HG02852 (cell line): ENCODE results near the gene PGBD5.
A peak's percentile ranks its signal among the peaks of the same experiment; 100 is the strongest.
"Not testable (repeated sequence)": the region's sequence is repeated elsewhere in the genome, so short reads cannot be mapped to it uniquely, and the experiment has no call there.

Experiments
- ATAC-seq: cut with Tn5 transposase; IDR thresholded peaks from one replicate; pipeline ENCODE4 v1.9.1; 2021; ENCODE audit warnings: mild to moderate bottlenecking, moderate library complexity; ENCODE audit not compliant: unreplicated experiment

Gene PGBD5, protein sequence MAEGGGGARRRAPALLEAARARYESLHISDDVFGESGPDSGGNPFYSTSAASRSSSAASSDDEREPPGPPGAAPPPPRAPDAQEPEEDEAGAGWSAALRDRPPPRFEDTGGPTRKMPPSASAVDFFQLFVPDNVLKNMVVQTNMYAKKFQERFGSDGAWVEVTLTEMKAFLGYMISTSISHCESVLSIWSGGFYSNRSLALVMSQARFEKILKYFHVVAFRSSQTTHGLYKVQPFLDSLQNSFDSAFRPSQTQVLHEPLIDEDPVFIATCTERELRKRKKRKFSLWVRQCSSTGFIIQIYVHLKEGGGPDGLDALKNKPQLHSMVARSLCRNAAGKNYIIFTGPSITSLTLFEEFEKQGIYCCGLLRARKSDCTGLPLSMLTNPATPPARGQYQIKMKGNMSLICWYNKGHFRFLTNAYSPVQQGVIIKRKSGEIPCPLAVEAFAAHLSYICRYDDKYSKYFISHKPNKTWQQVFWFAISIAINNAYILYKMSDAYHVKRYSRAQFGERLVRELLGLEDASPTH

DNA sequence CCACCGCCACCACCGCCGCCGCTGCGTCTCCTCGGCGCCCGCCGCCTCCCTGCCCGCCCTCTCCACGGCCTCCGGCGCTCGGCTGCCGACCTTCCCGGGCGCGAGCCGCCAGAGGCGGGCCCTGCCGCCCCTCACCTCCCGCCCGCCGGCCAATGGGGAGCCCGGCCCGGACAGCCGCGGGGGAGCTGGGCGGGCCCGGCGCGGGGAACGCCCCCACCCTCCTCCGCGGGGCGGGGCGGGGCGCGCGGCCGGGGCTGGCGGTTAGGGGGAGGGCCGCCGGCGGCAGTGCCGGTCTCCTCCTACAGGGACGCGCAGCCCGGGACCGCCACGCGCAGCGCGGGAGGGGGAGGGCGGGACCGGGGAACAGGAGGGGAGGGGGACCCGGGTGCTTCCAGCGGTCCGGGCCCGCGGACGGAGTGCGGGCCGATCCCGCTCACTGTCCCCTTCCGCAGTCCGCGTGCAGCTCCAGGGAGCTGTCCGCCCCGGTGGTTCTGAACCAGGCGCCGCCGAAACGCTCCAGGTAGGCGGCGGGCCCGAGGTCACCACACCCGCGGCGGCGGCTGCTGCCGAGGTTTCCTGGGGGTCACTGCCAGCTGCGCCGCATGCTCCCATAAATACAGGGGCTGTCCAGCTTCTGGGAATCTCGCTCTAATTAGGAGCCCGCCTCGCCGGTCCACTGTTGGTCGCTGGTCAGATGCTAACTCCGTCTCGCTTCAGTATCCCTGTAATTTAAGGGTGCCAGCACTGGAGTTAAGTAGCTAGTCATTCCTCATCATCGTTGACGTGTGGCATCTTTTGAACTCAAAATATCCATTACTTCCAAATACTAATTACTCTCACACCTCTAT, at the start of gene PGBD5:
Gene PGBD5, minus strand, starts transcription at position 87 of the 848 bp plus-strand sequence. CDS start 404 bp downstream, outside the sequence.
- peak; percentile 88 for ATAC-seq

DNA sequence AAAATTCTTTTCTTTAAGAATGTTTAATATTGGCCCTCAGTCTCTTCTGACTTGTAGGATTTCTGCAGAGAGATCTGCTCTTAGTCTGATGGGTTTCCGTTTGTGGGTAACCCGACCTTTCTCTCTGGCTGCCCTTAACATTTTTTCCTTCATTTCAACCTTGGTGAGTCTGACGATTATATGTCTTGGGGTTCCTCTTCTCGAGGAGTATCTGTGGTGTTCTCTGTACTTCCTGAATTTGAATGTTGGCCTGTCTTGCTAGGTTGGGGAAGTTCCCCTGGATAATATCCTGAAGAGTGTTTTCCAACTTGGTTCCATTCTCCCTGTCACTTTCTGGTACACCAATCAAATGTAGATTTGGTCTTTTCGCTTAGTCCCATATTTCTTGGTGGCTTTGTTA, 48.8 kb upstream of the PGBD5 start:
- not testable (repeated sequence) for ATAC-seq

DNA sequence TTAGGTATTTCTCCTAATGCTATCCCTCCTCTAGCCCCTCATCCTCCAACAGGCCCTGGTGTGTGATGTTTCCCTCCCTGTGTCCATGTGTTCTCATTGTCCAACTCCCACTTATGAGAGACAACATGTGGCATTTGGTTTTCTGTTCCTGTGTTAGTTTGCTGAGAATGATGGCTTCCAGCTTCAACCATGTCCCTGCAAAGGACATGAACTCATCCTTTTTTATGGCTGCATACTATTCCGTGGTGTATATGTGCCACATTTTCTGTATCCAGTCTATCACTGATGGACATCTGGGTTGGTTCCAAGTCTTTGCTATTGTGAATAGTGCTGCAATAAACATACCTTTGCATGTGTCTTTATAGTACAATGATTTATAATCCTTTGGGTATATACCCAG, 44.6 kb upstream of the PGBD5 start:
- not testable (repeated sequence) for ATAC-seq

DNA sequence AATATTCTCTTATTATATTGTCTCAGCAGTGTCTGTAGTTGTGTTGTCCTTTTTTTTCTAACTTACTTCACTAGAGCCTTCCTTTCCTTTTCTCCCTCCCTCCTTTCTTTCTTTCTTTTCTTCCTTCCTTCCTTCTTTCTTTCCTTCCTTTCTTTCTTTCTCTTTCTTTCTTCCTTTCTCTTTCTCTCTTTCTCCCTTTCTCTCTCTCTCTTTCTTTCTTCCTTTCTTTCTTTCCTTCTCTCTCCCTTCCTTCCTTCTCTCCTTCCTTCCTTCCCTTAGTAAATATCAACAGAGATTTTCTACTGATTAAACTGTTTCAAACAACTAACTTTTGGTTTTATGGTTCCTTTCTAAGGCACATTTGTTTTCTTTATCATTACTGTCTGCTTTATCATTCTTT, 43.1 kb upstream of the PGBD5 start:
- ATAC-seq: no peak

DNA sequence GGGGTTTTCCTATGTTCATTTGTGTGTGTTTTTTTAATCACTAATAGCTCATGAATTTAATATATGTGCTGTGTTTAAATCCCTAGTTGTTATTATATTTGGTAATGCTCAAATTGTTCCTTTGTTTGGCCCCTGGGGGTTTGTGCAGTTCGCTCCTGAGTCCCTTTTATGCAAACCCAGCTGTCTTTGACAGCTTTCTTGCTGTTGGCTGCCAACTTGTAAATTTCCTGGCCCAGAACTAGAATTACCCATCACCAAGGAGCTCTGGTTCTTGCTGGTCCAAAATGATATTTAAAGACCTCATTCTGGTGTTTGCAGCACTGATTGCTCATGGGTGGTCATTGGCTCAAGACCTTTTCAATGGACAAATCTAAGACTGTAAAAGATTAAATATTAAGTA, 39.6 kb upstream of the PGBD5 start:
- ATAC-seq: no peak

DNA sequence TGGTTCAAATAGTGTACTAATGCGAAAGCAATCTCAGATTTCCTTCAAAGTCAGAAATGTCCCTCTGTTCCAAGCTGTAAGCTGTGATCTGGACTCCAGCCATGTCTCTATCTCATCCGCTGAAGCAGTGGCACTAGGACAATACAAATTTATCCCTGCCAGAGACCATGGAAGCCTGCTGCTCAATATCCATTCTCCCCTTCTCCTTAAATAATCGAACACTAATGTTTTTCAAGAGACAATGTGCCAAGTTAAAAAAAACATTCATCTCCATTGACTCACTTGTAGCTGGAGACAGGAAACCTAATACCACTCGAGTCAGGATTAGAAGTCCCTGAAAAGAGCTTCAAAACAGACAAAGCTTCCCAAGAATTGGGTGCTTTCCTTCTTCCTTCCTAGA, 38.5 kb upstream of the PGBD5 start:
- ATAC-seq: no peak

DNA sequence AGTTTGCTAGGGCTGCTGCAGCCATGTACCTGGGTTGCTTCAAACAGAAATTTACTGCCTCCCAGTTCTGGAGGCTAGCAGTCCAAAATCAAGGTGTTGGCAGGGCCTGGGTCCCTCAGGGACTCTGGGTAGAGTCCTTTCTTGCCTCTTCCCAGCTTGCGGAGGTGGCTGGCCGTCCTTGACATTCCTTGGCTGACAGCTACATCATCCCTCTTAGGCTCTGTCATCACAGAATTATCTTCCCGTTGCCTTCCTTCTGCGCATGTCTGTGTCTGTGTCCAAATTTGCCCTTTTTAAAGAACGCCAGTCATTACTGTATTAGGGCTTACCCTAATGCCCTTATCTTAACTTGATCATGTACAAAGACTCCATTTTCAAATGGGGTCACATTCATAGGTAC, 37.6 kb upstream of the PGBD5 start:
- ATAC-seq: no peak

DNA sequence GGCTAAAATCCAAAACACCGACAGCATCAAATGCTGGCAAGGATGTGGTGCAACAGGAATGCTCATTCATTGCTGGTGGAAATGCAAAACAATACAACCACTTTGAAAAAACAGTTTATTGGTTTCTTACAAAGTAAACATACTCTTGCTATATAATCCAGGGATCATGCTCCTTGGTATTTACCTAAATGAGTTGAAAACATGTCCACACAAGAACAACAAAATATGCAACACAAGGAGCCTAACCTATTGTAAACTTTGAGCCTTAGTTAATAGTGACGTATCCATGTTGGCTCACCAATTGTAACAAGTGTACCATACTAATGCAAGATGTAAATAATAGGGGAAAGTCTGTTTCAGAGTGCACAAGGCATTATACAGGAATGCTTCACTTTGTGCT, 37.2 kb upstream of the PGBD5 start:
- no peak for ATAC-seq

DNA sequence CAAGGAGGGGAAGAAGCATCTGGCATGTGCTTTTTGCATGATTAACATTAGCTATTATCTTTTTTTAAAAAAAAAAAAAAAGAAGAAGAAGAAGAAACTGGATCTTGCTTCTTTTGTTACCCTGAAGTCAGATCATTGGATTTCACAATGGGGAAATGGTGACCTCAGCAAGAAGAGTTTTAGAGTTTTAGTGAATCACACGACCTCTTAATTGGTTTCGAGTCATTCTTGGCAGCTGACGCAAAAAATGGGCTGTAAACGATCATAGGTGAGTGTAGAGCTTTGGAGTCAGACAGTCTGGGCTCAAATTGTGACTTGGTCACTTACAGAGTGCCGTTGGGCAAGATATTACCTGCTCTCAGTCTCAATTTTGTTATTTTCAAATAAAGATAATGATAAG, 33.3 kb upstream of the PGBD5 start:
- ATAC-seq: no peak

DNA sequence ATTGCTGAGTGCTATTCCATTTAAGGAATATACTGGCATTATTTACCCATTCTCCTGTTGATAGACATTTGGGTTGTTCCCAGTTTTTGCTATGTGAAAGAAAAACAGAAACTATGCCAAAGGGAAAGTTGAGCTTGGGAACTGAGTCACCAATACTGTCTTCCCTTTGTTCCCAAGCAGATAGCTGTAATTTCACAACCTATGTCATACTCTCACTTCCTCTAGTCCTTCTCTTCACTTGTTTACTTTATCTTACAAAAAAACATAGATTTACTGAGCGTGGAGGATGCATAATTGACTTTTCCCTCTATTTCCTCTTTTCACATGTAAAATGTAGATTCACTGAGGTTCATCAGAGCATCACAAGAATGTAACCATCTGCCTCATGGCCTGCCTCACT, 32.4 kb upstream of the PGBD5 start:
- no peak for ATAC-seq

DNA sequence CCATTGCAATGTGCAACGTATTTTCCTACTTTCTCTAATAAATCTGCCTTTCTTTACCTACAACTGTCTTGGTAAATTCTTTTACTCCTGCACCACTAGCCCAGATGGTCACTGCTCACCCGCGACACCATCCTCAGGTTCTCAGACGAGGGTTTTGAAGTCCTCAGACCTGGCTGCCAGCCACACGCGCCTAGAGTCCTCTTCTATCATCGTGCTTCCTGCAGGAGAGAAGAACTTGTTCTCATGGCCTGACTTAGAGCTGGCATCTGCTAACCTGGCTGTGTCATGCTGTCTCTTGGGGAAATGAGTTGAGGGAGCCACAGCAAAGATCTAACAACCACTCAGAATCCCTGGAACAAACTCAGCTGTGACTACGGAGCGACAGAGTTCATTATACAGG, 30.3 kb upstream of the PGBD5 start:
- no peak for ATAC-seq

DNA sequence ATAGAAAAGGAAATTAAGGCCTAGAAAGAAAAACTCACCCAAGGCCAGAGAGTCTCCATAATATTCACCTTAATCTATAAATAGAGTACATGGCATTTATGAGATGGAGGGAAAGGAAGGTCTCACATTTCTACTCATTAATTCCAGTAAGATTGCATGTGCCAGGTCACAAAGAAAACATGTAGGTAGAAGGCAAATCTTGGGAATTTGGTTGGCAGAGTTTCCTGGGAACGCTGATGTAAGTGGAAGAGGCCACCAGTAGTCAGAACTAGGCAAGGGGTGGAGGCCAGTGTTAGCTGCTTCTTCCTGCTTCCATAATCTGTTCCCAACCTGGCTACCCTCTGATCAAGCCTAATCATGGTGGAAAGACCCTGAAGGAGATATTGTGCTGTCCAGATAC, 29.2 kb upstream of the PGBD5 start:
- ATAC-seq: no peak

DNA sequence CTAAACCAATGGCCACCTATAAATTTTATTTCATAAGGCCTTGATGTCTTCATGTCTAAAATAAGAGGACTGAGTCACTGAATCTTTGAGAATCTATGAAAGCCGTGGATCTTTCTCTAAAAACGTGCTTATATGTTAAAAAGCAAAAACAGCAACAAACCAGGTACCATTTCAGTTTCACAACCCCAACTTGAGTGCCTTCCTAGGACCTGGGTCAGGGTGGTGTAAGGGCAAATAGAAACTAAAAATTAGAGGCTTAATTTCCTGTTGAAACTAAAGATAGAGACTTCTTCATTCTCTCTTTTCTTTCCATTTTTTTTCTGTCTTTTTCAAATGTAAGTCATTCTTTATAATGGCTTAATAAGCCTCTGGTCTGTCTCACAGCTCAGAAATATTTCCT, 27.2 kb upstream of the PGBD5 start:
- ATAC-seq: no peak

DNA sequence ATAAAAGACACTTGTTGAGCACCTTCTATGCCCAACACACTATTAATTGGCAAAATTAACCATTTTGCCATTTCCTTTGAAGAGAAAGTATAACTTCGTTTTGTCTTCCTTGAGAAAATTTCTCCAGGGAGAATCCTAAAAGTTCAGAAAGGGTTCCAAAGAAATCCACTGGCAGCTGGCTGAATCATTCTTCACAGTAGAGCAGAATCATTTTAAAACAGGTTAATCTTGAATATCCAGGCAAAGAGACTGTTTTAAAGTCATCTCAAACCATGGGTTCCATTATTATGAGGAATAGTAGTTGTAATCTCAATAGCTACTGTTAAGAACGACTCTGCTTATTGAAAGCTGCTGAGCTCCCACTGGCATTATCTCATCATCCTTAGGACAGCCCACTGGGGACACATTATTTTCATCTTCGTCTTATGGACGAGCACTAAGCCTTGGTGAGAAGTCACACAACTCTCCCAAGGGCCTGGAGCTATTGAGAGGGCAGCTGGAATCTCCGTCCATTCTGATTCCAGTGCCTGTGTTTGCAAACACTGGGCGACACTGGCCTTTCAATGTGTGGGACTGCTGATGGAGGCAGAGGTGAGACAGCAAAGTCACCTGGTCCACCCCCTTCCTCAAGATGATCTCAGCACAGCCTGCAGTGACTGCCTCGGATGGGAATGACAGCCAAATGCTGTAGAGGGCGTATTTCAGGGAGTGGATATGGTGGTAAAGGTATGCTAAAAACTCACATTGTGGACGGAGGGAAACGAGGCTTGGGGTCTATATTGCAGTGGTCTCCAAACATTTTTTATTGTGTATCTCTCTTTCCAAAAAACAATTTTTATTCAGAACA, 15.3 kb upstream of the PGBD5 start:
- no peak for ATAC-seq

DNA sequence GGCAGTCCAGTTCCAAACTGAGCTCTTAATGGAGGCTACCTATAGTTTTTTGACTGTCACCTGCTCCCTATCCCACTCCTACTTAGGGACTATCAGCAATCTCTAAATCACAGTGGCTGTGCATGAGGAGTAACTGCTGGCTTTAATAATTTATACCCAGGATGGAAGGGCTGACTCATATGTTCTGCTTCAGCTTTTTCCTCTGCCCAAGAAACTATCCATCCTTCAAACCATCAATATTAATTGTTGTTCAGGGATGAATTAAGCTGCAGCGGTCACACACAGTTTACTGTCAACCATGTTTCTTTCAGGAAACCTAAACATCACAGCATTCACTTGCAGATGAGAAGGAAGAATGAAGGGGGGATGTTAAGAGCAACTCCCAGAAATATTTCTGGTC, 9.0 kb upstream of the PGBD5 start:
- no peak for ATAC-seq

DNA sequence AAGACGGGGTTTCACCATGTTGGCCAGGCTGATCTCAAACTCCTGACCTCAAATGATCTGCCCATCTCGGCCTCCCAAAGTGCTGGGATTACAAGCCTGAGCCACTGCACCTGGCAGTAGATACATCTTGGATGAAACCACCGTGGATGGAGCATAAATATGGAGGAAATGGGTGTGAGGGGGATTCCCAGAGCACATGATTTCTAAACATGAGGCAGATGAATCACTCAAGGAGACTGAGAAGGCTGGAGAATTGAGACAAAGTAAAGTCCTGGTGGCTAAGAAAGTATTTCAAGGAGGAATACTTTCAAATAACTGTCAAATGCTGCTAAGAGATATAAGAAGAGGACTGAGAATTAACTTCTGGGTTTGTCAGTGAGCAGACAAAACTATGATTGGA, 5.4 kb upstream of the PGBD5 start:
- ATAC-seq: no peak

DNA sequence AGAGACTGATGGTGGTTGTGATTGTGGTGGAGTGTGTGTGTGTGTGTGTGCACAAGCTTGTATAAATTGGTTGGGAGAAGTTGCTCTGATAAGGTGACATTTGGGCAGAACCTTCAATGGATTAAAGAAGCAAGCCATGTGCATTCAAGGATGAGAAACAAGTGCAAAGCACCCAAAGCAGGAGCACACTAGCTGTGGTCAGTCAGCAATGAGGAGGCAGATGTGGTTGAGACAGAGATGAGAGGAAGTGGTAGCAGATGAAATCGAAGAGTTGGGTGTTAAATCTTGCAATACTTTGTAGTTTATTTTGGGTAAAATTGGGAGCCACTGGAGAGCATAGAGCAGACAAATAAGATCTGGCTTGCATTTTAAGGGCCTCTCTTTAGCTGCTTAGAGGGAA, 4.4 kb upstream of the PGBD5 start:
- ATAC-seq: no peak

DNA sequence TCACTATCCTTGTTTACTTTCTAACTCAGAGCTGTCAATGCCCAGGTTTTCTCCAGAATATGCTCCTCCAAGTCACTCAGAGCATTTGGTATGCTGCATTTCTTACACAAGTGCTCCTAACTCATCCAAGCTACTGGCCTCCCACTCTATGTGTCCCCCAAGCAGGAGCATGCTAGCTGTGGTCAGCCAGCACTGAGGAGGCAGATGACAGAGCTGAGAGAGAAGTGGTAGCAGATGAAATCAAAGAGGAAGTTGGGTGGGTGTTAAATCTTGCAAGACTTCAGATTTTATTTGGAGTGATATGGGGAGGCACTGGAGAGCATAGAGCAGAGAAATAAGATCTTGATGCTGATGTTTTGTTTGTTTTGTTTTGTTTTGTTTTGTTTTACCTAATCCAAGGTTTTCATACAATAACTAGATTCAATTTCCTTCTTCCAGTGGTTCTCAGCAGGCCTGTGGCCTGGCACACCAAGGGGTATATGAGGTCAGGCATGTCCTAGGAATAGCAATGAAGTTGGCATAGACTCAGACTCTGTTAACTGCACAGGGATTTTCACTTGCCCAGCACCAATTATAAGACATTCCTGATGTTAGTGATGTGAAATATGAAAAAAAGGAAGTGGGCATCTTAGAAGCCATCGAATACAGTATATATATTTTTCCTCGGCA, 3.1 kb upstream of the PGBD5 start:
- no peak for ATAC-seq

DNA sequence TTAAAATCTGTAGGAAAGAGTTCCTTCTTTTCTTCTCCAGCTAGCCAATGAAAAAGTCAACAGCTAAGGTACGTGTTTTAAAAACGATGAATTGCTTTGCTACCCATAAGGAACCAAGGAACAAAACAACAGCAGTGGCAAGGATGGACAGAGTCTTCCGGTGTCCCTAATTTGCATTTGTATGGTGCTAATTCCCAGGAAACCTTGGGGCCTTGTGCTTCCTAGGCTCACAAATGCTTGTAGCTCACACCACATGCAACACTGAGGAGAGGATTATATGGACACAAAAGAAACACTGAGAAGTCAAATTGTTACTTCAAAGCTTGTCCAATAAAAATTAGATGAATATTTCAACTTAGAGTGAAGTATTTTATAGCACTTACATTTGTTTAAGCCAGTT, 1.8 kb upstream of the PGBD5 start:
- no peak for ATAC-seq

DNA sequence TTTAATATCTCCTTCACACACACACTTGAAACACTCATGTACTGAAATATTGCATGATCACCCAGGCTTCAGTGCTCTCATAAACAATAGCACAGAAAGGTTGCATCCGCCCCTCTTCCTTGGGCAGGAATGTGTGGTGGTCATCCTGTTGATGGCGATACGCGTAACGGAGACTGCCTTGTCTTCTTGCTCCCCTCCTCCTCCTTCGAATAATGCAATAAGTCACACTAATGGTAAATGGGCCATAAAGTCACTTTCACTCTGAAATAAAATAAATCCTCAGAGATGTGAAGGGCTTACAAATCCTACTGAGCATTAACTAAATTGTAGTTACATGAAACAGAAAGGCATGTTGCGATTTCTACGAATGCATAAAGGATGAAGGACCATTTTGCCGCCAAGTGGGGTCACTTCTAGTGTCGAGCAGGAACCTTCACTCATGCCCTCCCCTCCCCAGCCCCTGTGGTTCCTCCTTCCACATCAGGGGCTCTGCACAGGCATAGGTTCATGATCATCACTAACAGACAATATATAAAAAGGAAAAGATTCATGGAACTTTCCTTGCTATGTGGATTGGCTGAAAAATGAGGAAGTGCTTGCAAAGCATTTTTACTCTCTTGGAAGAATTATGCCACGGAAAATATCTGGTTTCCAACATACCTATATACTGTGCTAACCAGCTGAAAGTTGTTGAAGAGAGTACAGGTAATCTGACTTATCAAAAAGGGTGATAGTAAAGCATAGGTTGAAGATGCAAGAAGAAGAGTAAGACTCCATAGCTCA, 1.2 kb upstream of the PGBD5 start:
- no peak for ATAC-seq
